ENCODE results near the gene ARHGAP10. TPM values are rescaled to one million over a fixed set of nuclear protein-coding genes. Genes with fewer than 3 reads are reported as not detected.

The ARHGAP10 gene
- total RNA-seq, 3 donors from 2014 or later (not counting 1 experiment from before 2014, with no cell fraction given): 13.9 to 28.7 (median 23.2) TPM

- ATAC-seq (no peak), DNase-seq (no peak)
- H3K4me3 ChIP-seq (ENCODE audit: low read length): no peak overlapping the region
- no peak for TF ChIP-seq CTCF (IDR thresholded peaks at IDR 0.05)
- H3K27me3 ChIP-seq (ENCODE audit: control insufficient read depth, insufficient read depth, low read length): no peaks in the 10 kb centered on the region
- H3K9me3 ChIP-seq (ENCODE audit: control insufficient read depth, insufficient read depth, low read length): no peaks in the 10 kb centered on the region
- WGBS (ENCODE audit: insufficient coverage): 98% methylated on average over 6 of the region's 7 CpGs
- Mint-ChIP-seq H3K9me3 (peaks cover 0 to 8% of the 10 kb centered on the region in 2 donors), H3K36me3 (peaks cover 13% of the 10 kb centered on the region), H3K4me1 (peaks cover 0 to 4% of the 10 kb centered on the region in 2 donors), H3K4me3 (no peak overlapping the region), H3K27ac (no peak overlapping the region), H3K27me3 (ENCODE audit: low read depth in 2 of 2) (no peaks in the 10 kb centered on the region)
- no peak overlapping the region for H3K27ac ChIP-seq (ENCODE audit: low read length)
- intact Hi-C loops (cut with micrococcal nuclease): no loop called here
- H3K36me3 ChIP-seq (ENCODE audit: control insufficient read depth, insufficient read depth, low read length): no peaks in the 10 kb centered on the region
- no peaks in the 10 kb centered on the region for H3K4me1 ChIP-seq (ENCODE audit: control insufficient read depth, insufficient read depth, low read length)
These were observed 295.3 kb downstream of the ARHGAP10 start for GRCh38 chr4:148027201-148027600.

DNA sequence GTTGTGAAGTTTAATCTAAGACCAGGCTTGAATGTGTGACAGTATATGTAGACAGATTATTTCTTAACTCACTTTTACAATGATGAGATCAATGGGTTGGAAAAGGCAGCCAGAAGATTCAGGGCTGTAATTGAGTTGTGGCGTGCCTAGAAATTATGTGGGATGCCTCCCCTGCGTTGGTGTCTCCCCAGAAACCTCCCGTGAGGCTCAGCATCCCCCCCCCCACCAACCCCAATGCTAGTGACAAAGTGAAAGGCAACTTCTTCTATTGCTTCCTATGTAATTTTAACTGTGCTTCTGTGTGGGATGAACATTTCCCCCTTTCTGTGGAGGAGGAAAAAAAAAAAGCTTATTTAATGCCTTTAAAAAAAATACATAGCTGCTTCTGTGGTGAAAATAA lies 297.9 kb downstream of the ARHGAP10 start:
- Mint-ChIP-seq H3K4me1 (peaks cover 0 to 4% of the 10 kb centered on the region in 2 donors), H3K27me3 (ENCODE audit: low read depth in 2 of 2) (no peaks in the 10 kb centered on the region), H3K27ac (no peak overlapping the region), H3K36me3 (peaks cover 13% of the 10 kb centered on the region), H3K9me3 (peaks cover 0 to 8% of the 10 kb centered on the region in 2 donors), H3K4me3 (no peak overlapping the region)
- H3K4me3 ChIP-seq (ENCODE audit: low read length): no peak overlapping the region
- no peak for ATAC-seq
- H3K27me3 ChIP-seq (ENCODE audit: control insufficient read depth, insufficient read depth, low read length): no peaks in the 10 kb centered on the region
- WGBS (ENCODE audit: insufficient coverage): no CpG with 5 or more reads among the region's 3 CpGs
- H3K36me3 ChIP-seq (ENCODE audit: control insufficient read depth, insufficient read depth, low read length): no peaks in the 10 kb centered on the region
- TF ChIP-seq CTCF (IDR thresholded peaks at IDR 0.05): no peak
- H3K9me3 ChIP-seq (ENCODE audit: control insufficient read depth, insufficient read depth, low read length): no peaks in the 10 kb centered on the region
- intact Hi-C loops (cut with micrococcal nuclease): no loop called here
- no peaks in the 10 kb centered on the region for H3K4me1 ChIP-seq (ENCODE audit: control insufficient read depth, insufficient read depth, low read length)
- no peak overlapping the region for H3K27ac ChIP-seq (ENCODE audit: low read length)
- no peak for DNase-seq

DNA sequence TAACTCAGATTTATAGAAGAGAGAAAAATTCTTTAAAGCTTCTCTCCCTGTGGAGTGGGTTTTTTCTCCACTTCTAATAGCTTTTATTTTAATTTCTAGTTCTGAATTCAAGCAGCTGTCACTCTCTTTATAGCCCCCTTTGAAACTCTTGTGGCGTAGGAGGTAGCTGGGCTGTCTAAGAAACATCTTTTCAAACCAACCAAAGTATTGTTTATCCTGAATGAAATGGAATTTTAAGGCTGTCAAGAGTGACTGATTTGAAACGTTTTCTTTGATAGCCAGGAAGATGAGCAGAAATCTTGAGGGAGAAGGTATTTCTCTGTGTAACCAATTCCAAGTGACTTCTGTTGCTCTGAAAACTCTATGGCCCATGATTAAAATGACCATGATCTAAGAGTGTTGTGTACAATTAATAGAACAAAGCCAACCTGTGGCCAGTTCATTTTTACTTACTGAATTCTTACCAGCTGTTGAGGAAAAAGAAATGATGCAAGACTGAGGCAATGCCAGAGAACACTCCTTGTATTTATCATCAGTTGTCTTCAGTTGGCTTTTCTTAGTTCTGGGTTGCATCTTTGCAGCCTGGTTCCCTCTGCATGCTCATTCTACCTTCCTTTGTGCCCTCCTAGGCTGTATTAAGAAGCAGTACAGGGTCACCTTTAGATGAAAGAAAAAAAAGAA lies 298.4 kb downstream of the ARHGAP10 start:
- intact Hi-C loops (cut with micrococcal nuclease): no loop called here
- 88% methylated on average over 1 of the region's 2 CpGs for WGBS (ENCODE audit: insufficient coverage)
- Histone ChIP-seq H3K27me3 (ENCODE audit: control insufficient read depth, insufficient read depth, low read length) (no peaks in the 10 kb centered on the region), H3K9me3 (ENCODE audit: control insufficient read depth, insufficient read depth, low read length) (no peaks in the 10 kb centered on the region), H3K36me3 (ENCODE audit: control insufficient read depth, insufficient read depth, low read length) (no peaks in the 10 kb centered on the region), H3K4me3 (ENCODE audit: low read length) (no peak overlapping the region), H3K4me1 (ENCODE audit: control insufficient read depth, insufficient read depth, low read length) (no peaks in the 10 kb centered on the region), H3K27ac (ENCODE audit: low read length) (no peak overlapping the region)
- DNase-seq (no peak), ATAC-seq (no peak)
- peaks cover 0 to 4% of the 10 kb centered on the region in 2 donors for H3K4me1 Mint-ChIP-seq
- no peaks in the 10 kb centered on the region for H3K27me3 Mint-ChIP-seq (ENCODE audit: low read depth in 2 of 2)
- no peak overlapping the region for H3K27ac Mint-ChIP-seq
- H3K4me3 Mint-ChIP-seq: no peak overlapping the region
- H3K9me3 Mint-ChIP-seq: peaks cover 0 to 8% of the 10 kb centered on the region in 2 donors
- TF ChIP-seq CTCF (IDR thresholded peaks at IDR 0.05): no peak
- peaks cover 13% of the 10 kb centered on the region for H3K36me3 Mint-ChIP-seq

GRCh38 chr4:148034813-148035212 lies 302.9 kb downstream of the ARHGAP10 start:
- no peak overlapping the region for H3K4me3 Mint-ChIP-seq
- ATAC-seq (no peak), DNase-seq (no peak)
- Histone ChIP-seq H3K36me3 (ENCODE audit: control insufficient read depth, insufficient read depth, low read length) (no peaks in the 10 kb centered on the region), H3K27ac (ENCODE audit: low read length) (no peak overlapping the region), H3K4me3 (ENCODE audit: low read length) (no peak overlapping the region), H3K27me3 (ENCODE audit: control insufficient read depth, insufficient read depth, low read length) (no peaks in the 10 kb centered on the region), H3K9me3 (ENCODE audit: control insufficient read depth, insufficient read depth, low read length) (no peaks in the 10 kb centered on the region), H3K4me1 (ENCODE audit: control insufficient read depth, insufficient read depth, low read length) (no peaks in the 10 kb centered on the region)
- no peaks in the 10 kb centered on the region for H3K27me3 Mint-ChIP-seq (ENCODE audit: low read depth in 2 of 2)
- intact Hi-C loops (cut with micrococcal nuclease): no loop called here
- WGBS (ENCODE audit: insufficient coverage): 74% methylated on average over 1 of the region's 1 CpG
- no peaks in the 10 kb centered on the region for H3K9me3 Mint-ChIP-seq
- no peak for TF ChIP-seq CTCF (IDR thresholded peaks at IDR 0.05)
- peaks cover 8 to 16% of the 10 kb centered on the region in 2 donors for H3K4me1 Mint-ChIP-seq
- H3K36me3 Mint-ChIP-seq: no peaks in the 10 kb centered on the region
- no peak overlapping the region for H3K27ac Mint-ChIP-seq
